Measurements from ENCODE around the gene ABCC1. TPM values are rescaled to one million over a fixed set of nuclear protein-coding genes. Genes with fewer than 3 reads are reported as not detected.

The ABCC1 gene
- total RNA-seq, 1 experiment from 2014 or later: 56.4 TPM

DNA sequence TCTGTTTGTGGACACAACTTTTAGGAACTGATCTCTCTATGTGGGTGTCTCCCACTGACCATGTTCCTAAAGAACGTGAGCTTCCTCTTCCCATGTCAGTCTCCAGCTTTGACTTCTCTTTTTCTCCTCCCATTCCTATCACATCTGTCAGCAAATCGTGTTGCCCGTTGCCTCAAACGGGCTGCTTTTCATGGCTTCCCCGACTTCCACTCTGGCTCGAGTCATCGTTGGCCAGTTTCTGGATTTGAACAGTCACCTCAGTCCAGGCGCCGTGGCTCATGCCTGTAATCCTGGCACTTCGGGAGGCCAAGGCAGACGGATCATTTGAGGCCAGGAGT lies 5.4 kb downstream of the ABCC1 start:
- Histone ChIP-seq H3K18ac (ENCODE audit: insufficient read length, low read depth, low read length) (no peak overlapping the region), H3K23ac (ENCODE audit: insufficient read length, low read depth, low read length) (no peak overlapping the region), H3K27ac (ENCODE audit: insufficient read length, low read depth, low read length) (no peak overlapping the region), H4K20me1 (ENCODE audit: control insufficient read depth, insufficient read depth, insufficient read length) (no peaks in the 10 kb centered on the region), H3T11ph (ENCODE audit: low read length) (no peak overlapping the region), H2BK120ac (ENCODE audit: low read depth, low read length, poor library complexity, severe bottlenecking) (no peak overlapping the region), H2BK20ac (ENCODE audit: low read depth, low read length, poor library complexity, severe bottlenecking) (no peak overlapping the region), H3K4me1 (ENCODE audit: insufficient read depth, low read length) (no peaks in the 10 kb centered on the region; the same call in 1 of the 2 replicates), H2BK15ac (ENCODE audit: low read depth, low read length) (no peak overlapping the region), H2AFZ (ENCODE audit: low read length) (no peak overlapping the region), H3K79me1 (ENCODE audit: insufficient read depth, low read depth, low read length, poor library complexity, severe bottlenecking) (peaks cover 15% of the 10 kb centered on the region), H2BK12ac (ENCODE audit: insufficient read length, low read depth, low read length) (no peak overlapping the region), H3K9ac (ENCODE audit: extremely low read depth, insufficient read length, low read length) (no peak overlapping the region), H2BK5ac (ENCODE audit: insufficient read length, low read length) (no peak overlapping the region), H4K91ac (ENCODE audit: insufficient read length, low read depth, low read length) (no peak overlapping the region), H3K56ac (ENCODE audit: insufficient read length, low read depth, low read length) (no peak overlapping the region), H4K5ac (ENCODE audit: insufficient read length, low read depth, low read length) (no peak overlapping the region), H4K8ac (replicated peaks; ENCODE audit: insufficient read length, low read depth, low read length) (no peak overlapping the region), H3K14ac (ENCODE audit: insufficient read depth, low read length) (no peak overlapping the region), H2AK5ac (ENCODE audit: insufficient read length, low read length) (no peak overlapping the region), H3K4ac (ENCODE audit: low read depth, low read length) (no peak overlapping the region), H3K9me3 (ENCODE audit: control insufficient read depth, low read depth, low read length) (no peaks in the 10 kb centered on the region), H3K4me2 (ENCODE audit: insufficient read depth, insufficient read length, low read length) (no peak overlapping the region), H3K23me2 (ENCODE audit: insufficient read length, low read depth, low read length, poor library complexity, severe bottlenecking) (peaks cover 13% of the 10 kb centered on the region), H3K79me2 (ENCODE audit: insufficient read depth, low read length) (peaks cover 54% of the 10 kb centered on the region; the same call in 1 of the 2 replicates), H3K27me3 (ENCODE audit: insufficient read depth, low read length) (no peaks in the 10 kb centered on the region)
- H3K4me3 Mint-ChIP-seq: no peak overlapping the region
- no peak for DNase-seq
- TF ChIP-seq, protein P1, sequence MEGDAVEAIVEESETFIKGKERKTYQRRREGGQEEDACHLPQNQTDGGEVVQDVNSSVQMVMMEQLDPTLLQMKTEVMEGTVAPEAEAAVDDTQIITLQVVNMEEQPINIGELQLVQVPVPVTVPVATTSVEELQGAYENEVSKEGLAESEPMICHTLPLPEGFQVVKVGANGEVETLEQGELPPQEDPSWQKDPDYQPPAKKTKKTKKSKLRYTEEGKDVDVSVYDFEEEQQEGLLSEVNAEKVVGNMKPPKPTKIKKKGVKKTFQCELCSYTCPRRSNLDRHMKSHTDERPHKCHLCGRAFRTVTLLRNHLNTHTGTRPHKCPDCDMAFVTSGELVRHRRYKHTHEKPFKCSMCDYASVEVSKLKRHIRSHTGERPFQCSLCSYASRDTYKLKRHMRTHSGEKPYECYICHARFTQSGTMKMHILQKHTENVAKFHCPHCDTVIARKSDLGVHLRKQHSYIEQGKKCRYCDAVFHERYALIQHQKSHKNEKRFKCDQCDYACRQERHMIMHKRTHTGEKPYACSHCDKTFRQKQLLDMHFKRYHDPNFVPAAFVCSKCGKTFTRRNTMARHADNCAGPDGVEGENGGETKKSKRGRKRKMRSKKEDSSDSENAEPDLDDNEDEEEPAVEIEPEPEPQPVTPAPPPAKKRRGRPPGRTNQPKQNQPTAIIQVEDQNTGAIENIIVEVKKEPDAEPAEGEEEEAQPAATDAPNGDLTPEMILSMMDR (conservative IDR thresholded peaks at IDR 0.05): no peak
- H3K4me1 Mint-ChIP-seq: peaks cover 36 to 38% of the 10 kb centered on the region in 2 experiments
- no peaks in the 10 kb centered on the region for H3K27me3 Mint-ChIP-seq (ENCODE audit: low read depth)
- H3K27ac Mint-ChIP-seq: peak overlapping the region in 2 of 3 experiments; percentile 8 to 35; a peak in 3 of 7 replicates
- WGBS (ENCODE audit: extremely low coverage, insufficient read length, low lambda C conversion rate): no CpG with 5 or more reads among the region's 11 CpGs
- H3K9me3 Mint-ChIP-seq: no peaks in the 10 kb centered on the region
- peaks cover 2 to 19% (median 6%) of the 10 kb centered on the region in 3 experiments; a peak in 6 of 7 replicates for H3K36me3 Mint-ChIP-seq (ENCODE audit: insufficient read depth in 1 of 3, low read depth in 3 of 3)
